NCI-H526 (cell line): ENCODE results near the gene AGFG2.

Experiments
- DNase-seq, 2 experiments: peaks; one replicate each; lab custom pipeline; 2025; lab: John Stamatoyannopoulos, UW

AGFG2 gene

GRCh38 chr7:100585511-100586265 lies 46.7 kb downstream of the AGFG2 start, which contains the start of gene LRCH4:
Gene LRCH4 (minus strand): TSS chr7:100586129. CDS start chr7:100586100, 29 bp downstream.
- peak; percentile 83 to 94 for DNase-seq

GRCh38 chr7:100586266-100587025 lies 47.4 kb downstream of the AGFG2 start, which contains the start of gene FBXO24:
Gene FBXO24 (plus strand): TSS chr7:100586328. CDS start chr7:100586626, 298 bp downstream.
- peak; percentile 100 for DNase-seq

GRCh38 chr7:100588438-100588837 lies 49.4 kb downstream of the AGFG2 start:
- DNase-seq = peak in 1 of 2 experiments; percentile 47

DNA sequence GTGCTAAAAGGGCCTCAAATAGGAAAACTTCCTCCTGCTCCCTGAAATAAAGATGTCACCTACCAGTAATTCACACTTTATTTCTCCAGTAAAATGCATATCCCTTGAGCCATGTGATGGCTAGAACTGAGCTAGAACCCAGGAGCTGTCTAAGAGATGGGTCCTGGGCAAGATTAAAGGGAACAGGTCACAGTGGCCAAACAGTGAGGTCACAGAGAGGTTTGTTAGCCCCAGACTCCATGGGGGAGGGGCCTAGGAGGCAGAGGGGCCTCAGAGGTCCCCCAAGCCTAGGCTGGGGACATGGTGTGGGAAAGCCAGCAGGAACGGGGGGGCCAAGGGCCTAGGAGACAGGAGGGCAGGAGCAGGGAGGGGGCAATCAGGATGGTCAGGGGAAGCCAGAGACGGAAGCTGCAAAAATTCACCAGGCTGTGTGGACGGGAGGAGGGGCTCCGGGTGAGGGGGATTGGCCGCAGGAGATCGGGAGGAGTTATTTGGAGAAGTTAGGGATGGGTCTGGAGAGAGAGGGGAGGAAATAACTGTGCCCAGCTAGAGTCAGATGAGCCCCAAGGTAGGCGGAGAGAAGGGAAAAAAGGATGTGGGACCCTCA lies 50.4 kb downstream of the AGFG2 start:
- no peak for DNase-seq

DNA sequence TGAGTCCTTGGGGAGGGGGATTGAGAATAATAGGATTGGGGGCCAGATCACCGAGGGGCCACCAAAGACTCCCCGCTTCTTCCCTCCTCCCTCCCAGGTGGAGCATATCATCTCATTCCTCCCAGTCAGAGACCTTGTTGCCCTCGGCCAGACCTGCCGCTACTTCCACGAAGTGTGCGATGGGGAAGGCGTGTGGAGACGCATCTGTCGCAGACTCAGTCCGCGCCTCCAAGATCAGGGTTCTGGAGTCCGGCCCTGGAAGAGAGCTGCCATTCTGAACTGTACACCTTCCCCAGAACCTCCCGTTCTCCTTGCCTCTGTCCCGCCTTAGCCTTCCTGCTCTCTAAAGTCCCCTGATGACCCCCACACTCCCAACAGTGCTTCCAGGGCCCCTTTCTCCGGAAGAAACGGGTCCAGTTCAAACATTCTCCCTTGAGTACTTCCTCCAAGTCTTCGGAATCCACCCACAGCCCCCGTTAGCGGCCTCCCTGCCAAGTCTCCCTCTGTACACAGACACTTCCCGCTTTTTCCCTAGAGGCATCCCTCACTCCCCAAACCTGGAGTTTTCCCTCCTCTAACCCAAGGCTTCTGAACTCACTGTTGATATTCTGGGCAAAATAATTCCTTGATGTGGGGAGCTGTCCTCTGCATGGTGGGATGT lies 51.2 kb downstream of the AGFG2 start:
- no peak for DNase-seq

DNA sequence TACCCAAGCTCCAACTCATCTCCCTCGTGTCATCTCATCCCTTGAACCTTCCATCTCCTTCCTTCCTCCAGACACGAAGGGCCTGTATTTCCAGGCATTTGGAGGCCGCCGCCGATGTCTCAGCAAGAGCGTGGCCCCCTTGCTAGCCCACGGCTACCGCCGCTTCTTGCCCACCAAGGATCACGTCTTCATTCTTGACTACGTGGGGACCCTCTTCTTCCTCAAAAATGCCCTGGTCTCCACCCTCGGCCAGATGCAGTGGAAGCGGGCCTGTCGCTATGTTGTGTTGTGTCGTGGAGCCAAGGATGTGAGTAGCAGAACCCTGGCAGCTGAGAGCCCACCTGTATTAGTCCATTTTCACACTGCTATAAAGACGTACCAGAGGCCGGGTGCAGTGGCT lies 52.6 kb downstream of the AGFG2 start:
- no peak for DNase-seq

GRCh38 chr7:100595188-100595587 lies 56.2 kb downstream of the AGFG2 start:
- DNase-seq = no peak

- DNase-seq = no peak
Measured at GRCh38 chr7:100598425-100598824, 59.4 kb downstream of the AGFG2 start.

DNA sequence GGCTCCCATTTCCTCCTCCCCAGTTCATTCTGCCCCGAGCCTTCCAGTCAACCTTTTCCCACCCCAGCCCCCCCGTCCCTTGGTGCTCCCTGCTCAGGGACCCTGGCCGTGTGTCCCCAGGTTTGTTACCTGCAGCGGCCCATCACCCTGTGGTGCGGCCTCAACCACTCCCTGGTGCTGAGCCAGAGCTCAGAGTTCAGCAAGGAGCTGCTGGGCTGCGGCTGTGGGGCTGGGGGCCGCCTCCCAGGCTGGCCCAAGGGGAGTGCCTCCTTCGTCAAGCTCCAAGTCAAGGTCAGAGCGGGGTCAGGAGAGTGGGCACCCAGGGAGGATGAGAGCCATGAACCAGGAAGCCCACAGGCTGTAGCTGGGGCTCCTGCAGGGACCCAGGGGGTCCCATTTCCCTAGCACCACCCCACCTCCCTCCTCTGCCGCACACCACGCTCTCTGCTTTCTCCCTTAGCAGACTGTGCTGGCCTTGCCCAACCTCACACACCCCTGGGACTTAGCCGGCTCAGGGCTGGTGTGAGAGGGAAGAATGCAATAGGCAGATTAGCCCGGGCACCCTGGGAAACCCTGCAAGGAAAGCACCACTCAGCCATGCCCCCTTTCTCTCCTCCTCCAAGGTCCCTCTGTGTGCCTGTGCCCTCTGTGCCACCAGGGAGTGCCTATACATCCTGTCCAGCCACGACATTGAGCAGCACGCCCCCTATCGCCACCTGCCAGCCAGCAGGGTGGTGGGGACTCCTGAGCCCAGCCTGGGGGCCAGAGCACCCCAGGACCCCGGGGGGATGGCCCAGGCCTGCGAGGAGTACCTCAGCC lies 61.1 kb downstream of the AGFG2 start:
- peak in 1 of 2 experiments; percentile 21 for DNase-seq

GRCh38 chr7:100600730-100601038 lies 61.7 kb downstream of the AGFG2 start:
- no peak for DNase-seq

GRCh38 chr7:100602889-100603725 lies 64.1 kb downstream of the AGFG2 start:
- DNase-seq = peak in 1 of 2 experiments; percentile 29

- peak in 1 of 2 experiments; percentile 63 for DNase-seq
Measured at GRCh38 chr7:100603726-100604027, 64.7 kb downstream of the AGFG2 start.

- peak in 1 of 2 experiments; percentile 82 for DNase-seq
Measured at GRCh38 chr7:100604028-100604975, 65.3 kb downstream of the AGFG2 start.

DNA sequence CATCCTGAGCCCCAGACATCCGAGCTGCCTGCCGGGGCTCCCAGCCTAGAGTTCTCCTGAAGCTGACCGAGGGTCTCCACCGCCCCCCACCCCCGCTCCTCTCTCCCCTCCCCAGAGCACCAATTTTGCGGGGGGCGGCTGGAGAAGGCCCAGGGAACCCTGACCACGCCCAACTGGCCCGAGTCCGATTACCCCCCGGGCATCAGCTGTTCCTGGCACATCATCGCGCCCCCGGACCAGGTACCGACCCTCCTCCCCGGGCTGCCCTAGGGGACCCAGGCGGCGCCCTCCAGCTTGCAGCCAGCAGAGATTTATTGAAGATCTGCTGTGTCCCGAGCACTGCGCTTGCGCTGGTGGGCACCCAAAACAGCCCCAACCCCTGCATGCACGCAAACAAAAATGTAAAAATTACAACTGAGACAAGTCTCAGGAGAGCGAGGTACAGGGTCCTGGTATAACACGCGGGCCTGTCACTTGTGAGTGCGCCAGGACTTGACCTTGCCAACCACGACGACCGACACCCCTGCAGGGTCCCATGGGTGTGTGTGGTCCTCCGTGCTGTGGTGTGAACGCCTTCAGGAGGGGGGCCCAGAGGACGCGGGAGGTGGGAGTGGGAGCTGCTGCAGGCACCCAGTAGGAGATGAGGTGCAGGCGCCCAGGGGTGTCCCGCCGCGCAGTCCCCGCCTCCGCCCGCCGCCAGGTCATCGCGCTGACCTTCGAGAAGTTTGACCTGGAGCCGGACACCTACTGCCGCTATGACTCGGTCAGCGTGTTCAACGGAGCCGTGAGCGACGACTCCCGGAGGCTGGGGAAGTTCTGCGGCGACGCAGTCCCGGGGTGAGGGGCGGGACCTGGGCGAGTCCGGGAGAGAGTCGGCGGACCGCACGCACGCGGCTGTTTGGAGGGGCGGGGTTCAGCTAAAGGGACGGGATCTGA lies 66.2 kb downstream of the AGFG2 start:
- peak in 1 of 2 experiments; percentile 51 for DNase-seq

DNA sequence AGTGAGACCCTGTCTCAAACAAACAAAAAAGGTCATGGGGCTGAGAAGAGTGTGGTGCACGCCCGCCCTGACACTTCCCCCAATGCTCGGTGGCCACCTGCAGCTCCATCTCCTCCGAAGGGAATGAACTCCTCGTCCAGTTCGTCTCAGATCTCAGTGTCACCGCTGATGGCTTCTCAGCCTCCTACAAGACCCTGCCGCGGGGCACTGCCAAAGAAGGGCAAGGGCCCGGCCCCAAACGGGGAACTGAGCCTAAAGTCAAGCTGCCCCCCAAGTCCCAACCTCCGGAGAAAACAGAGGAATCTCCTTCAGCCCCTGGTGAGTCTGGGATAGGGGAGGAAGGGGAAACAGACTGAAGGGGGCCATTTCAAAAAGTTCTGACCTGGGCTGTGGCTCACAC lies 67.3 kb downstream of the AGFG2 start:
- no peak for DNase-seq

DNA sequence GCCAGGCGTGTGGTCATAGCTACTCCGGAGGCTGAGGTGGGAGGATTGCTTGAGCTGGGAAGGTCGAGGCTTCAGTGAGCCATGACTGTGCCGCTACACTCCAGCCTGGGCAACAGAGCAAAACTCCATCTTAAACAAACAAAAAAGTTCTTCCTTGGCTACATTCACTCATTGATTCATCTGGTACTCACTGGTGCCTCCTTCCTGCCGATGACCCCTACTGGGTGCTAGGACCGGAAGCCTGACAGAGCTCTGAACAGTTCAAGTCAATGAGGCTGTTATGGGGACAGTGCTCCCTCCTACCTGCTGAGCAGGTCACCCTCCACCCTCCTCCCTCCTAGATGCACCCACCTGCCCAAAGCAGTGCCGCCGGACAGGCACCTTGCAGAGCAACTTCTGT lies 68.1 kb downstream of the AGFG2 start:
- no peak for DNase-seq

GRCh38 chr7:100609958-100610357 lies 71.0 kb downstream of the AGFG2 start:
- DNase-seq = no peak

- DNase-seq = peak; percentile 99 to 100
Measured at GRCh38 chr7:100611983-100612729, 73.2 kb downstream of the AGFG2 start, which contains the start of gene MOSPD3. Gene MOSPD3 (plus strand): TSS chr7:100612540. CDS start chr7:100612792, 252 bp downstream.
